T-helper 1 cell treated with Interleukin-12 subunit alpha and Interleukin-12 subunit beta and Interleukin-4 antibody, amounts not matched to agents 30 ng/mL and 1 ng/mL, for 36 hours (primary cell): ENCODE data around the gene SV2A. TPM values are rescaled to one million over a fixed set of nuclear protein-coding genes. Genes with fewer than 3 reads are reported as not detected.
"Not testable (repeated sequence)": the region's sequence is repeated elsewhere in the genome, so short reads cannot be mapped to it uniquely, and the experiment has no call there.

ENCODE experiments used
- intact Hi-C: fragments of 100-400 bp; cut with micrococcal nuclease; formaldehyde crosslinking; loops from one replicate; pipeline ENCODE4 v1.15.1; 2024
- total RNA-seq: library from RNA; stranded (reverse); gene quantifications from 2 replicates; pipeline ENCODE4 v1.2.3, GENCODE V29; 2022

Gene SV2A
- total RNA-seq, 1 donor from 2014 or later, result 23.2 TPM

- intact Hi-C loops, result loop anchor here (1.0 to 2.0 kb wide), 12 partner anchors 11 to 476 kb away; partner anchors contain the start of genes ANP32E, BOLA1, OTUD7B and RPRD2
Observed at GRCh38 chr1:149888247-149888998, 29.2 kb downstream of the SV2A start.

GRCh38 chr1:149887456-149888246 is 30.0 kb downstream of the SV2A start:
- intact Hi-C loops, result loop anchor here (1.0 to 2.0 kb wide), 12 partner anchors 12 to 477 kb away; partner anchors contain the start of genes ANP32E, BOLA1, OTUD7B and RPRD2

GRCh38 chr1:149887196-149887455 is 30.5 kb downstream of the SV2A start:
- intact Hi-C loops, result not testable (repeated sequence)

GRCh38 chr1:149886396-149887195 is 31.0 kb downstream of the SV2A start:
- intact Hi-C loops, result no loop called here

- intact Hi-C loops, result not testable (repeated sequence)
Observed at GRCh38 chr1:149886121-149886395, 31.6 kb downstream of the SV2A start.

- intact Hi-C loops, result no loop called here
Observed at GRCh38 chr1:149885339-149886120, 32.1 kb downstream of the SV2A start.

GRCh38 chr1:149884433-149885338 is 33.0 kb downstream of the SV2A start:
- intact Hi-C loops, result no loop called here

GRCh38 chr1:149883598-149884247 is 33.9 kb downstream of the SV2A start:
- intact Hi-C loops, result no loop called here

- intact Hi-C loops, result no loop called here
Observed at GRCh38 chr1:149881876-149882275, 35.8 kb downstream of the SV2A start.

GRCh38 chr1:149879556-149879955 is 38.1 kb downstream of the SV2A start:
- intact Hi-C loops, result no loop called here

GRCh38 chr1:149877211-149877946 is 40.3 kb downstream of the SV2A start:
- intact Hi-C loops, result no loop called here

GRCh38 chr1:149873060-149873459 is 44.6 kb downstream of the SV2A start:
- intact Hi-C loops, result not testable (repeated sequence)

- intact Hi-C loops, result not testable (repeated sequence)
Observed at GRCh38 chr1:149866887-149867286, 50.8 kb downstream of the SV2A start.

- intact Hi-C loops, result not testable (repeated sequence)
Observed at GRCh38 chr1:149861497-149862054, 56.1 kb downstream of the SV2A start.

GRCh38 chr1:149860684-149861496 is 56.8 kb downstream of the SV2A start:
- intact Hi-C loops, result not testable (repeated sequence)

GRCh38 chr1:149860271-149860670 is 57.4 kb downstream of the SV2A start:
- intact Hi-C loops, result not testable (repeated sequence)
